ENCODE data around the gene MYEOV.

The MYEOV gene

GRCh38 chr11:69287968-69288882, 5.7 kb upstream of the MYEOV start:
- no peak for DNase-seq

GRCh38 chr11:69288883-69289242, 5.1 kb upstream of the MYEOV start:
- DNase-seq = no peak

- no peak for DNase-seq
Measured at GRCh38 chr11:69290806-69291205, 3.1 kb upstream of the MYEOV start.

GRCh38 chr11:69291459-69292110, 2.4 kb upstream of the MYEOV start:
- no peak for DNase-seq

GRCh38 chr11:69292221-69292648, 1.7 kb upstream of the MYEOV start:
- DNase-seq = no peak

- DNase-seq = no peak
Measured at GRCh38 chr11:69293087-69293486, 868 bp upstream of the MYEOV start.

GRCh38 chr11:69294571-69295078, 670 bp downstream of the MYEOV start:
- no peak for DNase-seq

GRCh38 chr11:69295079-69295994, 1.4 kb downstream of the MYEOV start:
- DNase-seq = no peak

GRCh38 chr11:69295995-69296889, 2.3 kb downstream of the MYEOV start:
- DNase-seq = no peak

- DNase-seq = no peak
Measured at GRCh38 chr11:69296890-69297786, 3.2 kb downstream of the MYEOV start.

GRCh38 chr11:69297787-69298266, 3.9 kb downstream of the MYEOV start:
- no peak for DNase-seq

GRCh38 chr11:69298267-69299022, 4.5 kb downstream of the MYEOV start:
- no peak for DNase-seq

- DNase-seq = no peak
Measured at GRCh38 chr11:69299023-69299461, 5.1 kb downstream of the MYEOV start.

- no peak for DNase-seq
Measured at GRCh38 chr11:69299572-69299971, 5.6 kb downstream of the MYEOV start.

GRCh38 chr11:69300120-69301060, 6.4 kb downstream of the MYEOV start:
- no peak for DNase-seq

GRCh38 chr11:69301081-69301454, 7.1 kb downstream of the MYEOV start:
- no peak for DNase-seq

- DNase-seq = no peak
Measured at GRCh38 chr11:69301455-69302401, 7.8 kb downstream of the MYEOV start.

Data from NCI-H524 treated with DMSO at 0.1 percent for 48 hours (cell line).